ENCODE results near the gene EIF4A3. TPM values are rescaled to one million over a fixed set of nuclear protein-coding genes. Genes with fewer than 3 reads are reported as not detected.

EIF4A3 gene
- polyA plus RNA-seq, 1 of the 3 experiments (the other 2 are of a cell fraction), result 335 TPM

DNA sequence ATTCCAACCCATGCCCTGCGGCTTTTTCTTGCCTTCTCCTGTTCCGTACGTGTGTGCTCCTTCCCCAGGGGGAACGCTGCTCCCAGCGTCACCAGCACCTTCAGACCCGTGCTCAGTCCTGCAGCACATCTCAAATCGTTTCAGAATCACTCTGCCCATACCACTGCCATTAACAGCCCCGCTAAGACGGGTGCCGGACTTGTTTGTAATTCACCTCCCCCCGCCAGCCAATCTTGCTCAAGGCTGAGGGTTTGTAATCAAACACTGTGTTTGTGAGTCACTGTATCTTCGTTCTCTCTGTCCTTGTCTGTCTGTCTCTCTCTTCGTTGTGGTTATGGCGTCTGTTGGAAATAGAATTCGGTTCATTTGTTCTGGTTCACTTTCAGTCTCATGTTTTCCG lies 40.2 kb upstream of the EIF4A3 start:
- H3K36me3 ChIP-seq (replicated peaks in 1 of 2; ENCODE audit: control insufficient read depth in 1 of 2, insufficient read depth in 2 of 2, low read length in 1 of 2), result no peaks in the 10 kb centered on the region
- H3K27ac ChIP-seq (ENCODE audit: low read depth in 2 of 2, low read length in 1 of 2), result no peak overlapping the region
- no peak for DNase-seq
- H3F3A ChIP-seq (replicated peaks; ENCODE audit: insufficient read depth), result no peaks in the 10 kb centered on the region
- no peaks in the 10 kb centered on the region for H3K79me2 ChIP-seq (ENCODE audit: insufficient read depth)
- WGBS (ENCODE audit: low lambda C conversion rate), result 79% methylated on average over 16 of the region's 16 CpGs
- no peaks in the 10 kb centered on the region for H3K9me2 ChIP-seq
- no peak overlapping the region for H3K4me2 ChIP-seq
- ChIA-PET POLR2A (no interaction called here), CTCF (interaction anchor here (1.1 kb wide), 1 partner anchor 8 kb away, joined by 4 read pairs; no protein-coding TSS in a partner anchor)
- H3K4me1 ChIP-seq (ENCODE audit: control insufficient read depth in 1 of 2, insufficient read depth in 2 of 2, low read depth in 1 of 2, low read length in 1 of 2), result no peaks in the 10 kb centered on the region; a peak in 1 of 4 replicates
- no peak overlapping the region for H3K9ac ChIP-seq
- no peaks in the 10 kb centered on the region for H3K9me3 ChIP-seq
- no peak overlapping the region for H2AFZ ChIP-seq (ENCODE audit: low read depth)
- no peaks in the 10 kb centered on the region for H4K20me1 ChIP-seq (ENCODE audit: insufficient read depth)
- H3K4me3 ChIP-seq (ENCODE audit: low read depth in 2 of 2, low read length in 1 of 2), result no peak overlapping the region
- TF ChIP-seq EP300 (IDR thresholded peaks at IDR 0.05; ENCODE audit: borderline replicate concordance in 1 of 2, low read depth in 1 of 2, low read length in 1 of 2) (no peak), TEAD4 (IDR thresholded peaks at IDR 0.05; ENCODE audit: borderline replicate concordance, insufficient read depth) (no peak), MEF2A (IDR thresholded peaks at IDR 0.05; ENCODE audit: borderline replicate concordance, low read depth) (no peak)
- TF ChIP-seq, protein P1, sequence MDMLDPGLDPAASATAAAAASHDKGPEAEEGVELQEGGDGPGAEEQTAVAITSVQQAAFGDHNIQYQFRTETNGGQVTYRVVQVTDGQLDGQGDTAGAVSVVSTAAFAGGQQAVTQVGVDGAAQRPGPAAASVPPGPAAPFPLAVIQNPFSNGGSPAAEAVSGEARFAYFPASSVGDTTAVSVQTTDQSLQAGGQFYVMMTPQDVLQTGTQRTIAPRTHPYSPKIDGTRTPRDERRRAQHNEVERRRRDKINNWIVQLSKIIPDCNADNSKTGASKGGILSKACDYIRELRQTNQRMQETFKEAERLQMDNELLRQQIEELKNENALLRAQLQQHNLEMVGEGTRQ (IDR thresholded peaks at IDR 0.05; ENCODE audit: borderline replicate concordance, low read depth, low read length), result no peak
- H3K27me3 ChIP-seq (ENCODE audit: insufficient read depth), result 0 out of 2 replicates have a peak, but pooled peaks cover 7% of the 10 kb centered on the region

DNA sequence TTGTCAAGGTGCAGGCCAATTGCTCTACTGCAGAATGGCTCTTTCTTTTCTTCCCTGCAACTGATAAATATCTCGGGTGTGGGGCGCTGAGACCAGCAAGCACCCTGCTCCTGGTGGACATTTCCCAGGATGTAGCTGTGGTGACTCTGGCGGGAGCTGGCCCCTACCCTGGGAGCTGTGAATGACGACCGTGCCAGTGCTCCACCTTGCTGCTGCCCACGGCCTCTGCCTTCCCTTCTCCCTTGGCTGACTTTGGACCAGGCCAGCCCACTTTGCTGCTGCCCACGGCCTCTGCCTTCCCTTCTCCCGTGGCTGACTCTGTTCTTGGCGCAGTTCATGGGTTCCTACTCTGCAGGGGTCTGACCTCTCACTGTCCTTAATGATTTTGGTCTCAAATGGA lies 39.0 kb upstream of the EIF4A3 start:
- ChIA-PET CTCF (no interaction called here), POLR2A (no interaction called here)
- Histone ChIP-seq H3K4me1 (ENCODE audit: control insufficient read depth in 1 of 2, insufficient read depth in 2 of 2, low read depth in 1 of 2, low read length in 1 of 2) (no peaks in the 10 kb centered on the region; a peak in 1 of 4 replicates), H3F3A (replicated peaks; ENCODE audit: insufficient read depth) (no peaks in the 10 kb centered on the region), H3K4me2 (no peak overlapping the region), H3K9me2 (no peaks in the 10 kb centered on the region), H3K9me3 (no peaks in the 10 kb centered on the region), H3K36me3 (replicated peaks in 1 of 2; ENCODE audit: control insufficient read depth in 1 of 2, insufficient read depth in 2 of 2, low read length in 1 of 2) (no peaks in the 10 kb centered on the region), H3K4me3 (ENCODE audit: low read depth in 2 of 2, low read length in 1 of 2) (no peak overlapping the region), H3K27me3 (ENCODE audit: insufficient read depth) (no peaks in the 10 kb centered on the region), H2AFZ (ENCODE audit: low read depth) (no peak overlapping the region), H4K20me1 (ENCODE audit: insufficient read depth) (no peaks in the 10 kb centered on the region), H3K27ac (ENCODE audit: low read depth in 2 of 2, low read length in 1 of 2) (no peak overlapping the region), H3K79me2 (ENCODE audit: insufficient read depth) (no peaks in the 10 kb centered on the region), H3K9ac (no peak overlapping the region)
- TF ChIP-seq EZH2phosphoT487 (IDR thresholded peaks at IDR 0.05; ENCODE audit: borderline replicate concordance, low read depth), result no peak
- no peak for TF ChIP-seq RAD21 (IDR thresholded peaks at IDR 0.05; ENCODE audit: low read length)
- WGBS (ENCODE audit: low lambda C conversion rate), result 77% methylated on average over 8 of the region's 9 CpGs
- no peak for DNase-seq

DNA sequence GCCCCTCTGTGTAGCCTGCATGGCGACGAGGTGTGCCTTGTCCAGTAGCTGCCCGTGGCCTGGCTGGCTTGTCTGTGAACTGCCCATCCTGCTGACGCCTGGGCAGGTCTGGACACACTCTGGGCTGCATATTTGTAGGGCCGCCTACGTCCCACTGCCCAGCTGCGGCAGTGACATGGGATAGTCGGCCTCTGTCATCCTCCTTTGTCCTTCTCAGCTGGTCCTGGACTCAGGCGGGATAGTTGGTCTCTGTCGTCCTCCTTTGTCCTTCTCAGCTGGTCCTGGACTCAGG lies 37.4 kb upstream of the EIF4A3 start:
- H2AFZ ChIP-seq (ENCODE audit: low read depth), result no peak overlapping the region
- H3K36me3 ChIP-seq (replicated peaks in 1 of 2; ENCODE audit: control insufficient read depth in 1 of 2, insufficient read depth in 2 of 2, low read length in 1 of 2), result no peaks in the 10 kb centered on the region
- no peaks in the 10 kb centered on the region for H3K9me2 ChIP-seq
- H3K4me3 ChIP-seq (ENCODE audit: low read depth in 2 of 2, low read length in 1 of 2), result no peak overlapping the region
- no peaks in the 10 kb centered on the region for H3K27me3 ChIP-seq (ENCODE audit: insufficient read depth)
- TF ChIP-seq TAF1 (IDR thresholded peaks at IDR 0.05; ENCODE audit: borderline replicate concordance, low read depth, low read length) (no peak), RFX5 (IDR thresholded peaks at IDR 0.05; ENCODE audit: low read length) (no peak), RCOR1 (IDR thresholded peaks at IDR 0.05; ENCODE audit: low read length) (no peak), MXI1 (IDR thresholded peaks at IDR 0.05; ENCODE audit: low read depth, low read length) (no peak), TEAD4 (IDR thresholded peaks at IDR 0.05; ENCODE audit: borderline replicate concordance, insufficient read depth) (no peak), FOXM1 (IDR thresholded peaks at IDR 0.05; ENCODE audit: low read depth) (no peak), FOXJ3 (CRISPR knock-in tag; IDR thresholded peaks at IDR 0.05) (no peak), POLR2AphosphoS5 (IDR thresholded peaks at IDR 0.05; ENCODE audit: low read depth, low read length) (no peak), GATA2 (CRISPR knock-in tag; IDR thresholded peaks at IDR 0.05) (no peak), RAD21 (IDR thresholded peaks at IDR 0.05; ENCODE audit: low read length) (no peak), TCF12 (IDR thresholded peaks at IDR 0.05) (no peak), SMC3 (IDR thresholded peaks at IDR 0.05; ENCODE audit: low read depth, low read length) (no peak), ELF1 (IDR thresholded peaks at IDR 0.05) (no peak)
- TF ChIP-seq, protein P2, sequence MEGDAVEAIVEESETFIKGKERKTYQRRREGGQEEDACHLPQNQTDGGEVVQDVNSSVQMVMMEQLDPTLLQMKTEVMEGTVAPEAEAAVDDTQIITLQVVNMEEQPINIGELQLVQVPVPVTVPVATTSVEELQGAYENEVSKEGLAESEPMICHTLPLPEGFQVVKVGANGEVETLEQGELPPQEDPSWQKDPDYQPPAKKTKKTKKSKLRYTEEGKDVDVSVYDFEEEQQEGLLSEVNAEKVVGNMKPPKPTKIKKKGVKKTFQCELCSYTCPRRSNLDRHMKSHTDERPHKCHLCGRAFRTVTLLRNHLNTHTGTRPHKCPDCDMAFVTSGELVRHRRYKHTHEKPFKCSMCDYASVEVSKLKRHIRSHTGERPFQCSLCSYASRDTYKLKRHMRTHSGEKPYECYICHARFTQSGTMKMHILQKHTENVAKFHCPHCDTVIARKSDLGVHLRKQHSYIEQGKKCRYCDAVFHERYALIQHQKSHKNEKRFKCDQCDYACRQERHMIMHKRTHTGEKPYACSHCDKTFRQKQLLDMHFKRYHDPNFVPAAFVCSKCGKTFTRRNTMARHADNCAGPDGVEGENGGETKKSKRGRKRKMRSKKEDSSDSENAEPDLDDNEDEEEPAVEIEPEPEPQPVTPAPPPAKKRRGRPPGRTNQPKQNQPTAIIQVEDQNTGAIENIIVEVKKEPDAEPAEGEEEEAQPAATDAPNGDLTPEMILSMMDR (IDR thresholded peaks at IDR 0.05), result no peak
- TF ChIP-seq, protein P3, sequence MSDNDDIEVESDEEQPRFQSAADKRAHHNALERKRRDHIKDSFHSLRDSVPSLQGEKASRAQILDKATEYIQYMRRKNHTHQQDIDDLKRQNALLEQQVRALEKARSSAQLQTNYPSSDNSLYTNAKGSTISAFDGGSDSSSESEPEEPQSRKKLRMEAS (IDR thresholded peaks at IDR 0.05; ENCODE audit: low read depth), result no peak
- no peak overlapping the region for H3K4me2 ChIP-seq
- no peaks in the 10 kb centered on the region for H3K9me3 ChIP-seq
- POLR2A ChIA-PET, result no interaction called here
- no peak overlapping the region for H3K27ac ChIP-seq (ENCODE audit: low read depth in 2 of 2, low read length in 1 of 2)
- H3K9ac ChIP-seq, result no peak overlapping the region
- H3K4me1 ChIP-seq (ENCODE audit: control insufficient read depth in 1 of 2, insufficient read depth in 2 of 2, low read depth in 1 of 2, low read length in 1 of 2), result no peaks in the 10 kb centered on the region; a peak in 1 of 4 replicates
- no peaks in the 10 kb centered on the region for H3K79me2 ChIP-seq (ENCODE audit: insufficient read depth)
- WGBS (ENCODE audit: low lambda C conversion rate), result 60% methylated on average over 1 of the region's 10 CpGs
- no peaks in the 10 kb centered on the region for H4K20me1 ChIP-seq (ENCODE audit: insufficient read depth)
- DNase-seq, result no peak
- H3F3A ChIP-seq (replicated peaks; ENCODE audit: insufficient read depth), result no peaks in the 10 kb centered on the region
- CTCF ChIA-PET, result interaction anchor here (0.7 to 1.4 kb wide), 2 partner anchors 10 to 243 kb away, joined by 3 to 5 read pairs; no protein-coding TSS in a partner anchor
